Fibroblast of lung (primary cell): ENCODE results near the gene CDA. TPM values are rescaled to one million over a fixed set of nuclear protein-coding genes. Genes with fewer than 3 reads are reported as not detected.
"Not testable (repeated sequence)": the region's sequence is repeated elsewhere in the genome, so short reads cannot be mapped to it uniquely, and the experiment has no call there.

Experiments
- DNase-seq, 2 donors: peaks; one replicate each; pipeline versions ENCODE4 v3.0.0 to v3.0.0-alpha.2; 2010; ENCODE audit warnings: low read depth in 2 of 2
- H2AFZ ChIP-seq: 2 replicates; pipeline ENCODE4 v1.5.1; 2012; ENCODE audit warnings: low read length, control low read depth, inconsistent platforms
- H3K27ac ChIP-seq: 2 replicates; pipeline ENCODE4 v1.5.1; 2011; ENCODE audit warnings: low read length, control low read depth; ENCODE audit not compliant: insufficient read depth
- H3K27me3 ChIP-seq: 2 replicates; pipeline ENCODE4 v1.5.1; 2011; ENCODE audit warnings: mild to moderate bottlenecking, low read length; ENCODE audit not compliant: control insufficient read depth, insufficient read depth
- H3K36me3 ChIP-seq: 2 replicates; pipeline ENCODE4 v1.5.1; 2011; ENCODE audit warnings: low read length; ENCODE audit not compliant: control insufficient read depth, insufficient read depth
- H3K4me1 ChIP-seq: 2 replicates; pipeline ENCODE4 v1.5.1; 2011; ENCODE audit warnings: low read length; ENCODE audit not compliant: control insufficient read depth, insufficient read depth; ENCODE audit errors: extremely low read depth
- H3K4me2 ChIP-seq: 2 replicates; pipeline ENCODE4 v1.5.1; 2011; ENCODE audit warnings: low read length, control low read depth; ENCODE audit not compliant: insufficient read depth; ENCODE audit errors: extremely low read depth
- H3K4me3 ChIP-seq, 4 experiments: fragments of 200-600 bp in 1 of 4; sonication (generic) in 1 of 4; replicated peaks in 1 of 4; 2 replicates each; pipeline ENCODE4 v1.5.1; 2011 to 2016; ENCODE audit warnings: low read length in 4 of 4, low read depth in 3 of 4, mild to moderate bottlenecking in 3 of 4, control low read depth in 2 of 4, inconsistent platforms in 1 of 4, mixed read lengths in 1 of 4; ENCODE audit not compliant: insufficient read depth in 1 of 4; ENCODE audit errors: control extremely low read depth in 1 of 4
- H3K79me2 ChIP-seq: 2 replicates; pipeline ENCODE4 v1.5.1; 2012; ENCODE audit warnings: mild to moderate bottlenecking, low read length, inconsistent platforms; ENCODE audit not compliant: control insufficient read depth, insufficient read depth
- H3K9ac ChIP-seq: 2 replicates; pipeline ENCODE4 v1.5.1; 2011; ENCODE audit warnings: mild to moderate bottlenecking, low read length, control low read depth; ENCODE audit not compliant: insufficient read depth
- H3K9me3 ChIP-seq: 2 replicates; pipeline ENCODE4 v1.5.1; 2012; ENCODE audit warnings: low read depth, low read length; ENCODE audit not compliant: control insufficient read depth, insufficient read depth
- H4K20me1 ChIP-seq: 2 replicates; pipeline ENCODE4 v1.5.1; 2011; ENCODE audit warnings: low read length; ENCODE audit not compliant: control insufficient read depth, insufficient read depth; ENCODE audit errors: extremely low read depth
- EZH2 ChIP-seq: IDR thresholded peaks from 2 replicates; pipeline ENCODE4 v1.5.1; 2012; ENCODE audit warnings: low read length, control low read depth, mild to moderate bottlenecking; ENCODE audit errors: missing control alignments
- polyA plus RNA-seq, 2 donors: library from polyadenylated mRNA; depleted of rRNA in 1 of 2; stranded (reverse) in 1 of 2; unstranded in 1 of 2; fragments of >200 nt; gene quantifications; 2 replicates each; pipeline ENCODE4 v1.2.1, GENCODE V29; 2011 to 2012; ENCODE audit warnings: missing spikeins in 1 of 2
- total RNA-seq: library from RNA; depleted of rRNA; stranded (reverse); fragments of >200 nt; gene quantifications from 2 replicates; pipeline ENCODE4 v1.2.1, GENCODE V29; 2014
- TF ChIP-seq, protein P1 (sequence below), 2 donors: IDR thresholded peaks in 1 of 2; conservative IDR thresholded peaks in 1 of 2; 1 replicate in 1 of 2; 2 replicates in 1 of 2; pipeline ENCODE4 v1.5.1; 2011 to 2012; ENCODE audit warnings: low read length in 2 of 2, control low read depth in 1 of 2, inconsistent platforms in 1 of 2, low read depth in 1 of 2, mild to moderate bottlenecking in 1 of 2

Gene CDA
- total and polyA plus RNA-seq, 2 donors (not counting 1 experiment from before 2014, with no cell fraction given) = 0.50 to 4.2 TPM

DNA sequence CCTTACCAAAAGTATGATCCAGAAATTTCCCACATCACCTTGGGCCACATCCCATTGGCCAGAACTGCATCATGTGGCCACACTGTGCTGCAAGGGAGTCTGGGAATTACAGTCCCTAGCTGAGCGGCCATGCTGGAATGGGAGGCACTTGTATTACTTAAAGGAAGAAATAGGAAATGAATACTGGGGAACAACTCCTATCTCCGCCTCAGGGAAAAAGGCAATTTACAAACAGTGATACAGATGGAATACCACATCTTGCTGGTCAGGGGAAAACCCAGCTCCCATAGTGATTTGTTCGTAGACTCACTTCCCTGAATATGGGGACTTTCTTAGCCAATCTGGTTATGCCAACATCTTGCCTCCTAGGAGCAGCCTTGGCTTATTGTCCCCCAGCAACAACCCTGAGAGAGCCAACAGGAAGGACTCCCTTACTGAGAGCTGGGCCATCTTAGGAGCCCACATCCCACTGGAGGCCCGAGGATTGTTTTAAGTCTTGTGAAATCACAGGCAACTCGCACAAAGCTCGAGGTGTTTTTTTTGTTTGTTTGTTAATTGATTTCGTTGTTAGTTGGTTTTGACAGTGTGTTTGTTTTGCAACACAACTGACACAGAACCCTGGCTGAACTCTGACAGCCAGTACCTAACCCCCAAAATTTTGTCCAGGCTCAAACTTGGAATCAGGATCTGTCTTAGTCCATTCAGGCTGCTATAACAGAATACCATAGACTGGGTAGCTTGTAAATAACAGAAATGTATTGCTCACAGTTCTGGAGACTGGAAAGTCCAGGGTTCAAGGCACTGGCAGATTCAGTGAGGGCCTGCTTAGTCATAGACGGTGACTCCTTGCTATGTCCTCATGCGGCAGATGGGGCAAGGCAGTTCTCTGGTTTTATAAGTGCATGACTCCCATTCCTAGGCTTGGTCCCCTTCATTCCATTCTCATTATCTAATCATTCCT, 14.9 kb downstream of the CDA start:
- H3K27ac ChIP-seq = peak overlapping the region; percentile 55
- H3K9me3 ChIP-seq = no peaks in the 10 kb centered on the region
- H3K4me3 ChIP-seq = no peak overlapping the region
- DNase-seq = peak; percentile 60 to 96
- H2AFZ ChIP-seq = no peak overlapping the region
- H3K9ac ChIP-seq = no peak overlapping the region
- H3K36me3 ChIP-seq = no peaks in the 10 kb centered on the region
- no peaks in the 10 kb centered on the region for H3K79me2 ChIP-seq
- H4K20me1 ChIP-seq = no peaks in the 10 kb centered on the region
- no peaks in the 10 kb centered on the region for H3K27me3 ChIP-seq
- no peak overlapping the region for H3K4me2 ChIP-seq
- TF ChIP-seq EZH2 = no peak
- TF ChIP-seq, protein P1, sequence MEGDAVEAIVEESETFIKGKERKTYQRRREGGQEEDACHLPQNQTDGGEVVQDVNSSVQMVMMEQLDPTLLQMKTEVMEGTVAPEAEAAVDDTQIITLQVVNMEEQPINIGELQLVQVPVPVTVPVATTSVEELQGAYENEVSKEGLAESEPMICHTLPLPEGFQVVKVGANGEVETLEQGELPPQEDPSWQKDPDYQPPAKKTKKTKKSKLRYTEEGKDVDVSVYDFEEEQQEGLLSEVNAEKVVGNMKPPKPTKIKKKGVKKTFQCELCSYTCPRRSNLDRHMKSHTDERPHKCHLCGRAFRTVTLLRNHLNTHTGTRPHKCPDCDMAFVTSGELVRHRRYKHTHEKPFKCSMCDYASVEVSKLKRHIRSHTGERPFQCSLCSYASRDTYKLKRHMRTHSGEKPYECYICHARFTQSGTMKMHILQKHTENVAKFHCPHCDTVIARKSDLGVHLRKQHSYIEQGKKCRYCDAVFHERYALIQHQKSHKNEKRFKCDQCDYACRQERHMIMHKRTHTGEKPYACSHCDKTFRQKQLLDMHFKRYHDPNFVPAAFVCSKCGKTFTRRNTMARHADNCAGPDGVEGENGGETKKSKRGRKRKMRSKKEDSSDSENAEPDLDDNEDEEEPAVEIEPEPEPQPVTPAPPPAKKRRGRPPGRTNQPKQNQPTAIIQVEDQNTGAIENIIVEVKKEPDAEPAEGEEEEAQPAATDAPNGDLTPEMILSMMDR (conservative IDR thresholded peaks at IDR 0.05 in 1 of 2, IDR thresholded peaks at IDR 0.05 in 1 of 2; ENCODE audit: low read depth in 1 of 2, low read length in 2 of 2) = no peak
- peaks cover 15% of the 10 kb centered on the region for H3K4me1 ChIP-seq

DNA sequence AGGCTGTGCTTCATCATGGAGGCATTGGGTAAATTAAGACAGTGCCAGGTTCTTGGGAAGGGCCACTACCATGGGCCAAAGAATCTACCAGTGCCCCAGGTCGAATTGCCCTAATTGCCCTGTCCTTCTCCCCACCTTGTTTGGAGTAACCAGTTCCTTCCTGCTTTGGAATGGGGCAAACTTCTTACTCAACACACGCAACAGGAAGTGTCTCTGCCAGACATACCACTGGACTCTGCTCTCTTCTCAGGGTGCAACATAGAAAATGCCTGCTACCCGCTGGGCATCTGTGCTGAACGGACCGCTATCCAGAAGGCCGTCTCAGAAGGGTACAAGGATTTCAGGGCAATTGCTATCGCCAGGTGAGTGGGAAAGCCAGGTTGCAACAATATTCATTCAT, 15.8 kb downstream of the CDA start:
- H3K36me3 ChIP-seq = no peaks in the 10 kb centered on the region

DNA sequence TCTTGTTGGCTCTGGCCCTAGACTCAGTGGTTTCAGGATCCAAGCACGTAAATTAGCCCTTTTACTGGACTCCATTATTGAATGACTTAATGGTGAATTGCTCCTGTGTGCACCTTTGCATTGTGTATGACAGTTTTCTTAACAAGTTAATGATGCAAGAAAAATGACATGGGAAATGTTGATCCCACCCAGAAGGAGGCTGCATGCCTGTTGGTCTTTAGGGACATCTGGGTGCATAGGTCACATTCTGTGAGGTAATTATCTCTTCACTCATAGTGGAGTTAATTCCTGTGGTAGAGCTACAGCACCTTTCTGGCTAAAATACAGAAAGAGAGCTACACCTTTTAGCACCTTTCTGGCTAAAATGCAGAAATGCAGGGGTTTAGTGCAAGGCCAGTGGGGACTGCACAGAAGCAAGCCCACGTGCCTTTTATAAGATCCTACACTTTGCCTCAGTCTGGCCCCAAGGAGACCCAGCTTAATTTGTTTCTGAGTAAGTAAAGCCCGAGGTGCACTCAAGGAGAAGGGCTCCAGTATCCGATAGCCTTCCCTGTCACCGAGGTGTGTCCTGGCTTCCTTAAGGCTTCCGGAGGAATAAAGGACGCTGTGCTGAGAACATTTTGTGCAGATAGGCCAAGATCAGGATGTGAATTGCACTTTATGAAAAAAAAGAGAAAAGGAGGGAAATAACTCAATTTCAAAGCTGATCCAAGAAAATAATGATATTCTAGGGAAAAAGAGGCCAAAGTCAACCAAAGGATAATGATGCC, 18.1 kb downstream of the CDA start:
- not testable (repeated sequence) for H2AFZ ChIP-seq, H3K36me3 ChIP-seq, H3K79me2 ChIP-seq, H3K4me3 ChIP-seq, H3K9ac ChIP-seq, H3K4me1 ChIP-seq, H3K9me3 ChIP-seq, H3K27me3 ChIP-seq, H3K4me2 ChIP-seq, DNase-seq, H4K20me1 ChIP-seq, H3K27ac ChIP-seq

More for the DNA sequence above, 15.8 kb downstream of the CDA start:
- H3K4me2 ChIP-seq = no peak overlapping the region
- no peak overlapping the region for H2AFZ ChIP-seq
- no peak overlapping the region for H3K9ac ChIP-seq
- H3K27ac ChIP-seq = no peak overlapping the region
- H3K9me3 ChIP-seq = no peaks in the 10 kb centered on the region
- TF ChIP-seq EZH2 = no peak
- TF ChIP-seq, protein P1 (conservative IDR thresholded peaks at IDR 0.05 in 1 of 2, IDR thresholded peaks at IDR 0.05 in 1 of 2; ENCODE audit: low read depth in 1 of 2, low read length in 2 of 2) = no peak
- no peaks in the 10 kb centered on the region for H3K27me3 ChIP-seq
- H3K4me3 ChIP-seq = no peak overlapping the region
- peaks cover 15% of the 10 kb centered on the region for H3K4me1 ChIP-seq
- H4K20me1 ChIP-seq = no peaks in the 10 kb centered on the region
- H3K79me2 ChIP-seq = no peaks in the 10 kb centered on the region
- DNase-seq = peak in 1 of 2 donors; percentile 20
